Measurements from ENCODE around the gene PLS3.

Gene PLS3

GRCh38 chrX:115522952-115523351, 38.0 kb upstream of the PLS3 start:
- Histone ChIP-seq H3K4me3 (ENCODE audit: insufficient read depth, low read length, poor library complexity, severe bottlenecking) (no peak overlapping the region), H3K9me3 (ENCODE audit: insufficient read depth, low read length) (no peaks in the 10 kb centered on the region), H3K9me2 (replicated peaks; ENCODE audit: insufficient read depth, low read length) (no peaks in the 10 kb centered on the region), H3K27me3 (ENCODE audit: low read length) (no peaks in the 10 kb centered on the region), H2AFZ (ENCODE audit: low read depth, low read length, severe bottlenecking) (no peak overlapping the region), H3K4me2 (ENCODE audit: low read depth, low read length, poor library complexity, severe bottlenecking) (no peak overlapping the region), H3F3A (ENCODE audit: insufficient read depth) (no peaks in the 10 kb centered on the region), H4K20me1 (ENCODE audit: low read depth, low read length) (no peaks in the 10 kb centered on the region), H3K27ac (ENCODE audit: low read depth, low read length) (no peak overlapping the region), H3K36me3 (ENCODE audit: low read length) (no peaks in the 10 kb centered on the region), H3K9ac (ENCODE audit: low read length) (no peak overlapping the region), H3K79me2 (ENCODE audit: insufficient read depth, low read length) (no peaks in the 10 kb centered on the region)
- no peak for TF ChIP-seq CTCF (IDR thresholded peaks at IDR 0.05; ENCODE audit: insufficient read depth, low read length, poor library complexity, severe bottlenecking)

- Histone ChIP-seq H3F3A (ENCODE audit: insufficient read depth) (no peaks in the 10 kb centered on the region), H3K4me2 (ENCODE audit: low read depth, low read length, poor library complexity, severe bottlenecking) (no peak overlapping the region)
Measured at GRCh38 chrX:115525486-115525885, 35.5 kb upstream of the PLS3 start.

DNA sequence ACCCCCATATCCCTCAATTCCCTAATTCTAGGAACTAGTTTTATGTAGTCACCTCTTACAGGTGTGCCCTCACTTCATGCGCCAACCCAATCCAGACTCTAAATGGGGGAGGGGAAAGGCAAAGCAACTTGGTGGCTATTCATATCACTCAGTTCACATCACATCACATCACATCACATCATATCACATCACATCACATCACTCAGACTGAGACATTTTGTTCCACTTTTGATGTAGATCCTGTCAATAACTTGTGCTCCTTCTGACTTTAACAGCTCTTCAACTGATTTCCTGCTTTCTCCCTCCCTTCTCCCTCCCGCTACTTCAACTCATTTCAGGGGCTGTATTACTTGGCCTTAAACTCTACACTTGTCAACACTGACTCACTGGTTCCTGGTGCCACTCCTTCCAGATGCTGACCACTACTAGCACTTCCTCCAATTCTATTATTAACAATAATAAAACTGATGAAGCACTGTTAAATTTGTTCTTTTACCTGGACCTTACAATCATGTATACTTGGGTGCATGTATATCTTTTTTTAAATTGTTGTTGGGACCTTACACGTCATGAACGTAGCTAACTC, 29.1 kb upstream of the PLS3 start:
- Histone ChIP-seq H3K27me3 (ENCODE audit: low read length) (no peaks in the 10 kb centered on the region), H4K20me1 (ENCODE audit: low read depth, low read length) (no peaks in the 10 kb centered on the region), H3K4me2 (ENCODE audit: low read depth, low read length, poor library complexity, severe bottlenecking) (no peak overlapping the region), H3K9me3 (ENCODE audit: insufficient read depth, low read length) (no peaks in the 10 kb centered on the region), H3F3A (ENCODE audit: insufficient read depth) (no peaks in the 10 kb centered on the region), H3K79me2 (ENCODE audit: insufficient read depth, low read length) (no peaks in the 10 kb centered on the region), H3K9me2 (replicated peaks; ENCODE audit: insufficient read depth, low read length) (no peaks in the 10 kb centered on the region), H2AFZ (ENCODE audit: low read depth, low read length, severe bottlenecking) (no peak overlapping the region), H3K9ac (ENCODE audit: low read length) (no peak overlapping the region), H3K27ac (ENCODE audit: low read depth, low read length) (no peak overlapping the region), H3K4me3 (ENCODE audit: insufficient read depth, low read length, poor library complexity, severe bottlenecking) (no peak overlapping the region), H3K36me3 (ENCODE audit: low read length) (no peaks in the 10 kb centered on the region)
- TF ChIP-seq EZH2phosphoT487 (conservative IDR thresholded peaks at IDR 0.05; ENCODE audit: low read length) (no peak), CTCF (IDR thresholded peaks at IDR 0.05; ENCODE audit: insufficient read depth, low read length, poor library complexity, severe bottlenecking) (no peak)

More at GRCh38 chrX:115525486-115525885, 35.5 kb upstream of the PLS3 start:
- Histone ChIP-seq H4K20me1 (ENCODE audit: low read depth, low read length) (no peaks in the 10 kb centered on the region), H3K36me3 (ENCODE audit: low read length) (no peaks in the 10 kb centered on the region), H3K9me3 (ENCODE audit: insufficient read depth, low read length) (no peaks in the 10 kb centered on the region), H2AFZ (ENCODE audit: low read depth, low read length, severe bottlenecking) (no peak overlapping the region), H3K27ac (ENCODE audit: low read depth, low read length) (no peak overlapping the region), H3K9me2 (replicated peaks; ENCODE audit: insufficient read depth, low read length) (no peaks in the 10 kb centered on the region), H3K27me3 (ENCODE audit: low read length) (no peaks in the 10 kb centered on the region), H3K79me2 (ENCODE audit: insufficient read depth, low read length) (no peaks in the 10 kb centered on the region), H3K4me3 (ENCODE audit: insufficient read depth, low read length, poor library complexity, severe bottlenecking) (no peak overlapping the region), H3K9ac (ENCODE audit: low read length) (no peak overlapping the region)
- TF ChIP-seq CTCF (IDR thresholded peaks at IDR 0.05; ENCODE audit: insufficient read depth, low read length, poor library complexity, severe bottlenecking) (no peak), EZH2phosphoT487 (conservative IDR thresholded peaks at IDR 0.05; ENCODE audit: low read length) (no peak)
